Activated CD8-positive, alpha-beta T cell treated with anti-CD3 and anti-CD28 coated beads for 36 hours (primary cell): ENCODE results near the gene AQP6. TPM values are rescaled to one million over a fixed set of nuclear protein-coding genes. Genes with fewer than 3 reads are reported as not detected.
A peak's percentile ranks its signal among the peaks of the same experiment; 100 is the strongest.

Experiments
- ATAC-seq: fragments of 200-7000 bp; cut with Tn5 transposase; one replicate; pipeline ENCODE4 v1.10.0; 2021; ENCODE audit warnings: mild to moderate bottlenecking, moderate library complexity
- CTCF ChIA-PET: fragments of 350-600 bp; sonication (Branson Sonifier 250); formaldehyde crosslinking; loops from one replicate; lab custom pipeline; 2021; ENCODE audit warnings: antibody characterized with exemption; lab: Charles Lee
- POLR2A ChIA-PET: fragments of 350-600 bp; sonication (Branson Sonifier 250); formaldehyde crosslinking; loops from one replicate; lab custom pipeline; 2021; ENCODE audit warnings: antibody characterized with exemption; lab: Charles Lee
- DNase-seq: peaks from one replicate; pipeline ENCODE4 v3.0.0-alpha.2; 2020
- H3K27ac Mint-ChIP-seq: one replicate; pipeline ENCODE4 v1.8.0; 2021; ENCODE audit warnings: mild to moderate bottlenecking, mixed read lengths
- H3K27me3 Mint-ChIP-seq: one replicate; pipeline ENCODE4 v1.8.0; 2021; ENCODE audit warnings: mixed read lengths
- H3K36me3 Mint-ChIP-seq: one replicate; pipeline ENCODE4 v1.8.0; 2021; ENCODE audit warnings: low read depth, mixed read lengths
- H3K4me1 Mint-ChIP-seq: one replicate; pipeline ENCODE4 v1.8.0; 2021; ENCODE audit warnings: low read depth, mixed read lengths
- H3K4me3 Mint-ChIP-seq: one replicate; pipeline ENCODE4 v1.8.0; 2021; ENCODE audit warnings: mild to moderate bottlenecking, moderate library complexity, mixed read lengths
- H3K9me3 Mint-ChIP-seq: one replicate; pipeline ENCODE4 v1.8.0; 2021; ENCODE audit warnings: mixed read lengths
- CTCF ChIP-seq: fragments of 200-600 bp; IDR thresholded peaks from one replicate; pipeline ENCODE4 v1.8.0; 2022; ENCODE audit warnings: antibody characterized with exemption, mild to moderate bottlenecking
- intact Hi-C: fragments of 100-400 bp; cut with micrococcal nuclease; formaldehyde crosslinking; loops from one replicate; pipeline ENCODE4 v1.10.0; 2022
- total RNA-seq, 2 experiments: library from RNA; stranded (reverse); gene quantifications; one replicate each; pipeline ENCODE4 v1.2.3, GENCODE V29; 2021

Gene AQP6
- total RNA-seq, 2 experiments from 2014 or later, result not detected

GRCh38 chr12:50024227-50024626 is 51.5 kb downstream of the AQP6 start:
- Mint-ChIP-seq H3K9me3 (peaks cover 2% of the 10 kb centered on the region), H3K27me3 (no peaks in the 10 kb centered on the region), H3K36me3 (peaks cover 23% of the 10 kb centered on the region), H3K27ac (peak overlapping the region; percentile 97), H3K4me3 (peak overlapping the region; percentile 93), H3K4me1 (peaks cover 18% of the 10 kb centered on the region)
- no peak for DNase-seq
- no peak for ATAC-seq
- intact Hi-C loops, result no loop called here
- ChIA-PET CTCF (interaction anchor here (0.7 to 4.3 kb wide), 5 partner anchors 15 to 78 kb away, joined by 7 to 22 read pairs (median 9); no protein-coding TSS in a partner anchor), POLR2A (interaction anchor here (1.0 kb wide), 1 partner anchor 35 kb away, joined by 3 read pairs; no protein-coding TSS in a partner anchor)
- TF ChIP-seq CTCF, result no peak

- CTCF ChIA-PET, result interaction anchor here (0.7 to 4.3 kb wide), 5 partner anchors 14 to 79 kb away, joined by 7 to 22 read pairs (median 9); no protein-coding TSS in a partner anchor
- Mint-ChIP-seq H3K9me3 (peaks cover 2% of the 10 kb centered on the region), H3K27ac (peak overlapping the region; percentile 97), H3K36me3 (peaks cover 22% of the 10 kb centered on the region), H3K4me1 (peaks cover 18% of the 10 kb centered on the region), H3K4me3 (peak overlapping the region; percentile 93), H3K27me3 (no peaks in the 10 kb centered on the region)
- POLR2A ChIA-PET, result interaction anchor here (1.0 to 1.7 kb wide), 7 partner anchors 9 to 87 kb away, joined by 3 to 11 read pairs (median 3); partner anchors contain the start of gene COX14
- DNase-seq (peak; percentile 35), ATAC-seq (peak; percentile 28)
- TF ChIP-seq CTCF, result no peak
- intact Hi-C loops, result no loop called here
These were observed 52.0 kb downstream of the AQP6 start for GRCh38 chr12:50024805-50025186.

- Mint-ChIP-seq H3K36me3 (peaks cover 22% of the 10 kb centered on the region), H3K9me3 (peaks cover 2% of the 10 kb centered on the region), H3K4me1 (peaks cover 18% of the 10 kb centered on the region), H3K4me3 (peak within 1 kb of the TSS; percentile 93), H3K27me3 (no peaks in the 10 kb centered on the region), H3K27ac (peak within 1 kb of the TSS; percentile 97)
- ChIA-PET CTCF (interaction anchor here (0.6 to 4.3 kb wide), 7 partner anchors 14 to 491 kb away, joined by 3 to 22 read pairs (median 8); no protein-coding TSS in a partner anchor), POLR2A (interaction anchor here (0.8 to 1.7 kb wide), 8 partner anchors 8 to 87 kb away, joined by 3 to 11 read pairs (median 3); partner anchors contain the start of gene COX14)
- peak; percentile 99 for ATAC-seq
- TF ChIP-seq CTCF, result no peak
- DNase-seq, result peak; percentile 97
- intact Hi-C loops, result no loop called here
These were observed 52.7 kb downstream of the AQP6 start, which contains the start of gene RACGAP1 for GRCh38 chr12:50025187-50026059. TSS of gene RACGAP1 (minus strand) at chr12:50025494. CDS start at chr12:50016715, 8,779 bp downstream.

GRCh38 chr12:50026691-50027090 is 53.9 kb downstream of the AQP6 start:
- Mint-ChIP-seq H3K9me3 (peaks cover 2% of the 10 kb centered on the region), H3K4me1 (peaks cover 14% of the 10 kb centered on the region), H3K4me3 (no peak overlapping the region), H3K27me3 (peaks cover 3% of the 10 kb centered on the region), H3K27ac (no peak overlapping the region), H3K36me3 (peaks cover 22% of the 10 kb centered on the region)
- intact Hi-C loops, result no loop called here
- ChIA-PET CTCF (interaction anchor here (0.6 to 4.3 kb wide), 4 partner anchors 12 to 728 kb away, joined by 4 to 22 read pairs (median 14); no protein-coding TSS in a partner anchor), POLR2A (no interaction called here)
- no peak for ATAC-seq
- no peak for TF ChIP-seq CTCF
- DNase-seq, result no peak

Other genes with a start within 250 kb of the AQP6 start
- gene TMBIM6, start 231.4 kb upstream of the AQP6 start, total RNA-seq, result 100 to 1,000 TPM; 437 to 443 TPM
- 1 to 10 TPM; 5.5 to 5.7 TPM for gene NCKAP5L, start 144.5 kb upstream of the AQP6 start, total RNA-seq
- 1 to 10 TPM; 5.0 to 5.3 TPM for gene BCDIN3D, start 129.8 kb upstream of the AQP6 start, total RNA-seq
- under 1 TPM; 0.22 to 0.56 TPM for gene FAIM2, start 69.0 kb upstream of the AQP6 start, total RNA-seq
- gene AQP2, start 22.2 kb upstream of the AQP6 start, total RNA-seq, result not detected
- not detected for gene AQP5, start 11.1 kb upstream of the AQP6 start, total RNA-seq
- gene RACGAP1, start 52.5 kb downstream of the AQP6 start, total RNA-seq, result 100 to 1,000 TPM; 113 to 117 TPM
- 10 to 100 TPM; 14.3 to 17.3 TPM for gene ASIC1, start 84.6 kb downstream of the AQP6 start, total RNA-seq
- gene SMARCD1, start 112.4 kb downstream of the AQP6 start, total RNA-seq, result 10 to 100 TPM; 47.3 to 55.1 TPM
- gene GPD1, start 131.1 kb downstream of the AQP6 start, total RNA-seq, result under 1 TPM; 0.16 to 0.20 TPM
- gene COX14, start 139.3 kb downstream of the AQP6 start, total RNA-seq, result 10 to 100 TPM; 43.1 to 51.0 TPM
- 10 to 100 TPM; 33.9 to 39.5 TPM for gene CERS5, start 194.4 kb downstream of the AQP6 start, total RNA-seq